ENCODE measurements around the gene MMP2.

- TF ChIP-seq CTCF (IDR thresholded peaks at IDR 0.05) (no peak), EP300 (IDR thresholded peaks at IDR 0.05) (no peak), POLR2A (IDR thresholded peaks at IDR 0.05) (no peak)
Observed at GRCh38 chr16:55495616-55496289, 16.8 kb downstream of the MMP2 start.
